HEK293 (cell line): ENCODE results near the gene LTBP1.

ENCODE experiments used
- CTCF ChIA-PET: fragments of 350-600 bp; formaldehyde crosslinking; extraction: SDS; loops from one replicate; lab custom pipeline; 2021; ENCODE audit warnings: antibody characterized with exemption; lab: Yijun Ruan, JAX
- POLR2A ChIA-PET: fragments of 300-600 bp; formaldehyde crosslinking; extraction: SDS; loops from one replicate; lab custom pipeline; 2020; ENCODE audit warnings: antibody characterized with exemption, inconsistent platforms; lab: Yijun Ruan, JAX
- H3K27ac ChIP-seq: fragments of 200-500 bp; sonication (Bioruptor generic); 2 replicates; pipeline ENCODE4 v1.5.1; 2014; ENCODE audit warnings: low read depth, low read length, control low read depth, inconsistent platforms; ENCODE audit errors: extremely low read depth
- H3K36me3 ChIP-seq, 2 experiments: fragments of 200-500 bp in 1 of 2; sonication (Bioruptor generic) in 1 of 2; 1 replicate in 1 of 2; 2 replicates in 1 of 2; pipeline ENCODE4 v1.5.1; 2014 to 2017; ENCODE audit warnings: inconsistent platforms in 2 of 2, low read length in 2 of 2; ENCODE audit not compliant: control insufficient read depth in 2 of 2, insufficient read depth in 1 of 2
- H3K4me1 ChIP-seq: fragments of 200-500 bp; sonication (Bioruptor generic); 2 replicates; pipeline ENCODE4 v1.5.1; 2014; ENCODE audit warnings: mild to moderate bottlenecking, low read length, inconsistent platforms; ENCODE audit not compliant: control insufficient read depth, insufficient read depth
- H3K4me3 ChIP-seq: 2 replicates; pipeline ENCODE4 v1.5.1; 2011; ENCODE audit warnings: low read depth, mild to moderate bottlenecking, control low read depth, low read length, moderate library complexity
- H3K9me3 ChIP-seq: fragments of 200-500 bp; sonication (Bioruptor generic); 2 replicates; pipeline ENCODE4 v1.5.1; 2014; ENCODE audit warnings: low read depth, low read length, inconsistent platforms; ENCODE audit not compliant: control insufficient read depth, insufficient read depth
- BCL11A ChIP-seq: fragments of 450-650 bp; formaldehyde crosslinking; IDR thresholded peaks from 2 replicates; pipeline ENCODE4 v1.5.1; 2016; ENCODE audit warnings: low read depth, missing biosample characterization, missing genetic modification characterization
- GLIS1 ChIP-seq: fragments of 450-650 bp; formaldehyde crosslinking; IDR thresholded peaks from 2 replicates; pipeline ENCODE4 v1.5.1; 2016; ENCODE audit warnings: missing biosample characterization, missing genetic modification characterization
- KLF1 ChIP-seq: fragments of 450-650 bp; formaldehyde crosslinking; IDR thresholded peaks from 2 replicates; pipeline ENCODE4 v1.5.1; 2016; ENCODE audit warnings: missing biosample characterization, missing genetic modification characterization
- OSR2 ChIP-seq: fragments of 450-650 bp; formaldehyde crosslinking; IDR thresholded peaks from 2 replicates; pipeline ENCODE4 v1.5.1; 2016; ENCODE audit warnings: missing biosample characterization, missing genetic modification characterization
- SCRT1 ChIP-seq: fragments of 450-650 bp; formaldehyde crosslinking; IDR thresholded peaks from 2 replicates; pipeline ENCODE4 v1.5.1; 2016; ENCODE audit warnings: missing biosample characterization, missing genetic modification characterization, borderline replicate concordance
- ZBTB20 ChIP-seq: fragments of 450-650 bp; formaldehyde crosslinking; IDR thresholded peaks from 2 replicates; pipeline ENCODE4 v1.5.1; 2016; ENCODE audit warnings: missing biosample characterization, missing genetic modification characterization
- ZNF16 ChIP-seq: fragments of 450-650 bp; formaldehyde crosslinking; IDR thresholded peaks from 2 replicates; pipeline ENCODE4 v1.5.1; 2016; ENCODE audit warnings: low read depth, missing biosample characterization, missing genetic modification characterization
- ZNF214 ChIP-seq: fragments of 450-650 bp; formaldehyde crosslinking; IDR thresholded peaks from 2 replicates; pipeline ENCODE4 v1.5.1; 2017; ENCODE audit warnings: missing biosample characterization, mild to moderate bottlenecking, missing genetic modification characterization, borderline replicate concordance
- ZNF221 ChIP-seq: fragments of 450-650 bp; formaldehyde crosslinking; IDR thresholded peaks from 2 replicates; pipeline ENCODE4 v1.5.1; 2017; ENCODE audit warnings: missing biosample characterization, missing genetic modification characterization, borderline replicate concordance
- ZNF223 ChIP-seq: fragments of 450-650 bp; formaldehyde crosslinking; IDR thresholded peaks from 2 replicates; pipeline ENCODE4 v1.5.1; 2016; ENCODE audit warnings: missing biosample characterization, missing genetic modification characterization
- ZNF24 ChIP-seq: fragments of 450-650 bp; formaldehyde crosslinking; IDR thresholded peaks from 2 replicates; pipeline ENCODE4 v1.5.1; 2016; ENCODE audit warnings: missing biosample characterization, missing genetic modification characterization
- ZNF600 ChIP-seq: fragments of 450-650 bp; formaldehyde crosslinking; IDR thresholded peaks from 2 replicates; pipeline ENCODE4 v1.5.1; 2016; ENCODE audit warnings: missing biosample characterization, missing genetic modification characterization
- ZNF658 ChIP-seq: fragments of 450-650 bp; formaldehyde crosslinking; IDR thresholded peaks from 2 replicates; pipeline ENCODE4; 2016; ENCODE audit warnings: missing biosample characterization, missing genetic modification characterization
- ZNF791 ChIP-seq: fragments of 450-650 bp; formaldehyde crosslinking; IDR thresholded peaks from 2 replicates; pipeline ENCODE4 v1.5.1; 2016; ENCODE audit warnings: missing biosample characterization, missing genetic modification characterization
- ZSCAN16 ChIP-seq: fragments of 450-650 bp; formaldehyde crosslinking; IDR thresholded peaks from 2 replicates; pipeline ENCODE4 v1.5.1; 2016; ENCODE audit warnings: missing biosample characterization, missing genetic modification characterization
- ZSCAN30 ChIP-seq: fragments of 450-650 bp; IDR thresholded peaks from 2 replicates; pipeline ENCODE4 v1.5.1; 2018; ENCODE audit warnings: missing biosample characterization, mild to moderate bottlenecking, missing genetic modification characterization, moderate library complexity
- TF ChIP-seq, protein P1 (sequence below): fragments of 450-650 bp; formaldehyde crosslinking; IDR thresholded peaks from 2 replicates; pipeline ENCODE4 v1.5.1; 2017; ENCODE audit warnings: missing biosample characterization, mild to moderate bottlenecking, missing genetic modification characterization, moderate library complexity
- TF ChIP-seq, protein P2 (sequence below): fragments of 450-650 bp; formaldehyde crosslinking; IDR thresholded peaks from 2 replicates; pipeline ENCODE4 v1.5.1; 2017; ENCODE audit warnings: missing biosample characterization, missing genetic modification characterization
- TF ChIP-seq, protein P3 (sequence below): fragments of 450-650 bp; formaldehyde crosslinking; optimal IDR thresholded peaks from 2 replicates; pipeline ENCODE3; 2016; ENCODE audit warnings: missing biosample characterization, mild to moderate bottlenecking, missing genetic modification characterization
- TF ChIP-seq, protein P4 (sequence below): fragments of 450-650 bp; formaldehyde crosslinking; IDR thresholded peaks from 2 replicates; pipeline ENCODE4 v1.5.1; 2016; ENCODE audit warnings: missing biosample characterization, missing genetic modification characterization
- TF ChIP-seq, protein P5 (sequence below): fragments of 450-650 bp; formaldehyde crosslinking; IDR thresholded peaks from 2 replicates; pipeline ENCODE4 v1.5.1; 2016; ENCODE audit warnings: missing biosample characterization, missing genetic modification characterization
- TF ChIP-seq, protein P6 (sequence below): fragments of 450-650 bp; formaldehyde crosslinking; IDR thresholded peaks from 2 replicates; pipeline ENCODE4 v1.5.1; 2016; ENCODE audit warnings: missing biosample characterization, missing genetic modification characterization
- TF ChIP-seq, protein P7 (sequence below): fragments of 450-650 bp; IDR thresholded peaks from 2 replicates; pipeline ENCODE4 v1.5.1; 2018; ENCODE audit warnings: missing biosample characterization, mild to moderate bottlenecking, missing genetic modification characterization
- TF ChIP-seq, protein P8 (sequence below): fragments of 450-650 bp; formaldehyde crosslinking; IDR thresholded peaks from 2 replicates; pipeline ENCODE4 v1.5.1; 2017; ENCODE audit warnings: missing biosample characterization, missing genetic modification characterization

The LTBP1 gene

DNA sequence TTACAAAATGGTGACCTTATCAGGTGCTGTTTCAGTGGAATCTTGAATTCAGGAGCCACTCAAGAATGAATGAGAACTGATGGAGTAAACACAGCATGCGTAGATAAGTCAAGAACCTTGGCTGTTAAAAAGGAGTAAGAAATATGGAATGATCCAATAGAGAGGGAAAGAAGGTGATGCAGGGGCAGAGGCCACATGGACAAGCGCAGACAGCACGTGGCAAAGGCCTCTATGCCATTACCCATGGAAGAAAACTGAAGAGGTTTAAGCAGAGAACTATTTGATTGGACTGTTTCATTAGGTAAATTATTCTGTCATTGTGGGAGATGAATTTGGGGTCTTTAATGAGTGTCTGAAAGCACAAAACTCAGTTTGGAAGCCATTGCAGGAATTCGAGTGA, 387.3 kb downstream of the LTBP1 start:
- POLR2A ChIA-PET = no interaction called here
- CTCF ChIA-PET = no interaction called here
- no peak overlapping the region for H3K27ac ChIP-seq
- no peak overlapping the region for H3K4me3 ChIP-seq
- no peaks in the 10 kb centered on the region for H3K36me3 ChIP-seq
- no peaks in the 10 kb centered on the region for H3K9me3 ChIP-seq
- no peaks in the 10 kb centered on the region for H3K4me1 ChIP-seq
- TF ChIP-seq ZSCAN16 (tag by site-specific recombination) = no peak
- TF ChIP-seq, protein P1, sequence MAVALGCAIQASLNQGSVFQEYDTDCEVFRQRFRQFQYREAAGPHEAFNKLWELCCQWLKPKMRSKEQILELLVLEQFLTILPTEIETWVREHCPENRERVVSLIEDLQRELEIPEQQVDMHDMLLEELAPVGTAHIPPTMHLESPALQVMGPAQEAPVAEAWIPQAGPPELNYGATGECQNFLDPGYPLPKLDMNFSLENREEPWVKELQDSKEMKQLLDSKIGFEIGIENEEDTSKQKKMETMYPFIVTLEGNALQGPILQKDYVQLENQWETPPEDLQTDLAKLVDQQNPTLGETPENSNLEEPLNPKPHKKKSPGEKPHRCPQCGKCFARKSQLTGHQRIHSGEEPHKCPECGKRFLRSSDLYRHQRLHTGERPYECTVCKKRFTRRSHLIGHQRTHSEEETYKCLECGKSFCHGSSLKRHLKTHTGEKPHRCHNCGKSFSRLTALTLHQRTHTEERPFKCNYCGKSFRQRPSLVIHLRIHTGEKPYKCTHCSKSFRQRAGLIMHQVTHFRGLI (tag by site-specific recombination) = no peak
- TF ChIP-seq, protein P2, sequence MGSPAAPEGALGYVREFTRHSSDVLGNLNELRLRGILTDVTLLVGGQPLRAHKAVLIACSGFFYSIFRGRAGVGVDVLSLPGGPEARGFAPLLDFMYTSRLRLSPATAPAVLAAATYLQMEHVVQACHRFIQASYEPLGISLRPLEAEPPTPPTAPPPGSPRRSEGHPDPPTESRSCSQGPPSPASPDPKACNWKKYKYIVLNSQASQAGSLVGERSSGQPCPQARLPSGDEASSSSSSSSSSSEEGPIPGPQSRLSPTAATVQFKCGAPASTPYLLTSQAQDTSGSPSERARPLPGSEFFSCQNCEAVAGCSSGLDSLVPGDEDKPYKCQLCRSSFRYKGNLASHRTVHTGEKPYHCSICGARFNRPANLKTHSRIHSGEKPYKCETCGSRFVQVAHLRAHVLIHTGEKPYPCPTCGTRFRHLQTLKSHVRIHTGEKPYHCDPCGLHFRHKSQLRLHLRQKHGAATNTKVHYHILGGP = no peak
- TF ChIP-seq ZNF658 (tag by site-specific recombination) = no peak
- no peak for TF ChIP-seq ZSCAN30 (tag by site-specific recombination)
- TF ChIP-seq OSR2 (tag by site-specific recombination) = no peak
- TF ChIP-seq GLIS1 (tag by site-specific recombination) = no peak
- TF ChIP-seq ZNF223 (tag by site-specific recombination) = no peak
- no peak for TF ChIP-seq ZNF16 (tag by site-specific recombination)
- TF ChIP-seq, protein P3, sequence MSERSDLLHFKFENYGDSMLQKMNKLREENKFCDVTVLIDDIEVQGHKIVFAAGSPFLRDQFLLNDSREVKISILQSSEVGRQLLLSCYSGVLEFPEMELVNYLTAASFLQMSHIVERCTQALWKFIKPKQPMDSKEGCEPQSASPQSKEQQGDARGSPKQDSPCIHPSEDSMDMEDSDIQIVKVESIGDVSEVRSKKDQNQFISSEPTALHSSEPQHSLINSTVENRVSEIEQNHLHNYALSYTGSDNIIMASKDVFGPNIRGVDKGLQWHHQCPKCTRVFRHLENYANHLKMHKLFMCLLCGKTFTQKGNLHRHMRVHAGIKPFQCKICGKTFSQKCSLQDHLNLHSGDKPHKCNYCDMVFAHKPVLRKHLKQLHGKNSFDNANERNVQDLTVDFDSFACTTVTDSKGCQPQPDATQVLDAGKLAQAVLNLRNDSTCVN = no peak
- TF ChIP-seq, protein P4, sequence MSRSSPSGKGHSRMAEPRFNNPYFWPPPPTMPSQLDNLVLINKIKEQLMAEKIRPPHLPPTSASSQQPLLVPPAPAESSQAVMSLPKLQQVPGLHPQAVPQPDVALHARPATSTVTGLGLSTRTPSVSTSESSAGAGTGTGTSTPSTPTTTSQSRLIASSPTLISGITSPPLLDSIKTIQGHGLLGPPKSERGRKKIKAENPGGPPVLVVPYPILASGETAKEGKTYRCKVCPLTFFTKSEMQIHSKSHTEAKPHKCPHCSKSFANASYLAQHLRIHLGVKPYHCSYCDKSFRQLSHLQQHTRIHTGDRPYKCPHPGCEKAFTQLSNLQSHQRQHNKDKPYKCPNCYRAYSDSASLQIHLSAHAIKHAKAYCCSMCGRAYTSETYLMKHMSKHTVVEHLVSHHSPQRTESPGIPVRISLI (tag by site-specific recombination) = no peak

DNA sequence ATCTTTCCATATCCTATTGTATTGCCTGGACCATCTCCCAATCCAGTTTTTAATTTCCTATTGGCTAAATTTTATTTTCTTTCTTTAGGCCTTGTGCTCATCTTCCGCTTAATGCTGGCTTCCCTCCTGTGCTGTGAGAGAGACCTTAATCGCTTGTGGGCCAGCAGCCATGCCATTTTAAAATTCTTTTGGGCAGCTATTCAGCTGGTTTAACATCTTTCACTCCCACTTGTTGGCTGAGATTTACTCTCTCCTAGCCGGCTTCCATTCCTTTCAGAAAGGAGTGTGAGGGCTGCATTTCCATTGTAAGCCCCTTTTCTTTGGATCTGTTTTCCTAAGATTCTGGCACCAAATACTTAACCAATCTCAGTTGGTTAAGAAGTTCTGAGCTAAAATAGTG, 388.8 kb downstream of the LTBP1 start:
- Histone ChIP-seq H3K27ac (no peak overlapping the region), H3K36me3 (no peaks in the 10 kb centered on the region), H3K9me3 (no peaks in the 10 kb centered on the region), H3K4me3 (no peak overlapping the region), H3K4me1 (no peaks in the 10 kb centered on the region)
- POLR2A ChIA-PET = no interaction called here
- CTCF ChIA-PET = no interaction called here
- TF ChIP-seq ZNF600 (tag by site-specific recombination) = no peak
- TF ChIP-seq KLF1 (tag by site-specific recombination) = no peak
- TF ChIP-seq ZNF791 (tag by site-specific recombination) = no peak
- TF ChIP-seq, protein P5, sequence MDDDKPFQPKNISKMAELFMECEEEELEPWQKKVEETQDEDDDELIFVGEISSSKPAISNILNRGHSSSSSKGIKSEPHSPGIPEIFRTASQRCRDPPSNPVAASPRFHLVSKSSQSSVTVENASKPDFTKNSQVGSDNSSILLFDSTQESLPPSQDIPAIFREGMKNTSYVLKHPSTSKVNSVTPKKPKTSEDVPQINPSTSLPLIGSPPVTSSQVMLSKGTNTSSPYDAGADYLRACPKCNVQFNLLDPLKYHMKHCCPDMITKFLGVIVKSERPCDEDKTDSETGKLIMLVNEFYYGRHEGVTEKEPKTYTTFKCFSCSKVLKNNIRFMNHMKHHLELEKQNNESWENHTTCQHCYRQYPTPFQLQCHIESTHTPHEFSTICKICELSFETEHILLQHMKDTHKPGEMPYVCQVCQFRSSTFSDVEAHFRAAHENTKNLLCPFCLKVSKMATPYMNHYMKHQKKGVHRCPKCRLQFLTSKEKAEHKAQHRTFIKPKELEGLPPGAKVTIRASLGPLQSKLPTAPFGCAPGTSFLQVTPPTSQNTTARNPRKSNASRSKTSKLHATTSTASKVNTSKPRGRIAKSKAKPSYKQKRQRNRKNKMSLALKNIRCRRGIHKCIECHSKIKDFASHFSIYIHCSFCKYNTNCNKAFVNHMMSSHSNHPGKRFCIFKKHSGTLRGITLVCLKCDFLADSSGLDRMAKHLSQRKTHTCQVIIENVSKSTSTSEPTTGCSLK (tag by site-specific recombination) = no peak
- no peak for TF ChIP-seq ZNF214 (tag by site-specific recombination)
- TF ChIP-seq, protein P6, sequence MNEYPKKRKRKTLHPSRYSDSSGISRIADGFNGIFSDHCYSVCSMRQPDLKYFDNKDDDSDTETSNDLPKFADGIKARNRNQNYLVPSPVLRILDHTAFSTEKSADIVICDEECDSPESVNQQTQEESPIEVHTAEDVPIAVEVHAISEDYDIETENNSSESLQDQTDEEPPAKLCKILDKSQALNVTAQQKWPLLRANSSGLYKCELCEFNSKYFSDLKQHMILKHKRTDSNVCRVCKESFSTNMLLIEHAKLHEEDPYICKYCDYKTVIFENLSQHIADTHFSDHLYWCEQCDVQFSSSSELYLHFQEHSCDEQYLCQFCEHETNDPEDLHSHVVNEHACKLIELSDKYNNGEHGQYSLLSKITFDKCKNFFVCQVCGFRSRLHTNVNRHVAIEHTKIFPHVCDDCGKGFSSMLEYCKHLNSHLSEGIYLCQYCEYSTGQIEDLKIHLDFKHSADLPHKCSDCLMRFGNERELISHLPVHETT = no peak
- TF ChIP-seq SCRT1 (tag by site-specific recombination) = no peak
- TF ChIP-seq, protein P7, sequence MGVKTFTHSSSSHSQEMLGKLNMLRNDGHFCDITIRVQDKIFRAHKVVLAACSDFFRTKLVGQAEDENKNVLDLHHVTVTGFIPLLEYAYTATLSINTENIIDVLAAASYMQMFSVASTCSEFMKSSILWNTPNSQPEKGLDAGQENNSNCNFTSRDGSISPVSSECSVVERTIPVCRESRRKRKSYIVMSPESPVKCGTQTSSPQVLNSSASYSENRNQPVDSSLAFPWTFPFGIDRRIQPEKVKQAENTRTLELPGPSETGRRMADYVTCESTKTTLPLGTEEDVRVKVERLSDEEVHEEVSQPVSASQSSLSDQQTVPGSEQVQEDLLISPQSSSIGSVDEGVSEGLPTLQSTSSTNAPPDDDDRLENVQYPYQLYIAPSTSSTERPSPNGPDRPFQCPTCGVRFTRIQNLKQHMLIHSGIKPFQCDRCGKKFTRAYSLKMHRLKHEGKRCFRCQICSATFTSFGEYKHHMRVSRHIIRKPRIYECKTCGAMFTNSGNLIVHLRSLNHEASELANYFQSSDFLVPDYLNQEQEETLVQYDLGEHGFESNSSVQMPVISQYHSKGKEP (tag by site-specific recombination) = no peak
- no peak for TF ChIP-seq ZNF24 (tag by site-specific recombination)
- TF ChIP-seq BCL11A (tag by site-specific recombination) = no peak
- TF ChIP-seq ZBTB20 = no peak
- no peak for TF ChIP-seq ZNF221 (tag by site-specific recombination)
- TF ChIP-seq, protein P8, sequence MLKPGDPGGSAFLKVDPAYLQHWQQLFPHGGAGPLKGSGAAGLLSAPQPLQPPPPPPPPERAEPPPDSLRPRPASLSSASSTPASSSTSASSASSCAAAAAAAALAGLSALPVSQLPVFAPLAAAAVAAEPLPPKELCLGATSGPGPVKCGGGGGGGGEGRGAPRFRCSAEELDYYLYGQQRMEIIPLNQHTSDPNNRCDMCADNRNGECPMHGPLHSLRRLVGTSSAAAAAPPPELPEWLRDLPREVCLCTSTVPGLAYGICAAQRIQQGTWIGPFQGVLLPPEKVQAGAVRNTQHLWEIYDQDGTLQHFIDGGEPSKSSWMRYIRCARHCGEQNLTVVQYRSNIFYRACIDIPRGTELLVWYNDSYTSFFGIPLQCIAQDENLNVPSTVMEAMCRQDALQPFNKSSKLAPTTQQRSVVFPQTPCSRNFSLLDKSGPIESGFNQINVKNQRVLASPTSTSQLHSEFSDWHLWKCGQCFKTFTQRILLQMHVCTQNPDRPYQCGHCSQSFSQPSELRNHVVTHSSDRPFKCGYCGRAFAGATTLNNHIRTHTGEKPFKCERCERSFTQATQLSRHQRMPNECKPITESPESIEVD = no peak
